Measurements from ENCODE around the gene MUC21.
"Not testable (repeated sequence)": the region's sequence is repeated elsewhere in the genome, so short reads cannot be mapped to it uniquely, and the experiment has no call there.

MUC21 gene

DNA sequence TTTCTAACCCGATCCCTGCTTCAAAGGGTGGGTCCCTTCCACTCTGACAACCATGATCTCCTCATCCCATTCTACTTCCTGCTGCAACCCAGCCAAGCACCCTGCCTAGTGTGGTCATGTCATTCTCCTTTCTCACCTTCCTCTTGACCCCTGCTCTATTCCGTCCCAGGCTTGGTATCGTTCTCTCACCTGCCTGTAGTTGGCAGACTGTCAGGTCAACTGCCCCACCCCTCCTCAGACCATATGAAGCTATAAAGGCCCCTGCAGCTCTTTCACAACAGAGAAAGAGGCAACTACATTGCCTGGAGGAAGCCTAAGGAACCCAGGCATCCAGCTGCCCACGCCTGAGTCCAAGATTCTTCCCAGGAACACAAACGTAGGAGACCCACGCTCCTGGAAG, at the start of gene MUC21:
TSS of gene MUC21 (plus strand) at position 280 of the 400 bp plus-strand sequence. CDS start 241 bp downstream, outside the sequence.
- ATAC-seq (no peak), DNase-seq (no peak)

DNA sequence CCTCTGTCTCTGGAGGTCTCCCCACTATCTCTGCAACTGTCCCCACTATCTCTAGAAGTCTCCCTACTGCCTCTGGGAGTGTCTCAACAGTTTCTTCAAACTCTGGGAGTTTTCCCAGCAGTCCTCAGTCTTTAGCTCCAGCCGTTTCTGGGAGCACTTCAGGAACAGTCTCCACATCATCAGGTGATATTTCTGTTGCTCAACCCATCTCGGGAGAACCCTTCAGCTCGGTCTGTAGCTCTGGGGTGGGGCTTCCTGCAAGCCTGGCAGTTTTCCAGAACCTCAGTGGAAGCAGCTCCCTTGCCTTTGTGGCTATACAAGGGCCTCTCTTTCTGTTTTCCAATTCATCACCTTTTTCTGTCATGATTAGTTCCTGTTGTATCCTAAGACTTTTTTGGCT, 48.5 kb upstream of the MUC21 start:
- no peak for ATAC-seq
- no peak for DNase-seq

DNA sequence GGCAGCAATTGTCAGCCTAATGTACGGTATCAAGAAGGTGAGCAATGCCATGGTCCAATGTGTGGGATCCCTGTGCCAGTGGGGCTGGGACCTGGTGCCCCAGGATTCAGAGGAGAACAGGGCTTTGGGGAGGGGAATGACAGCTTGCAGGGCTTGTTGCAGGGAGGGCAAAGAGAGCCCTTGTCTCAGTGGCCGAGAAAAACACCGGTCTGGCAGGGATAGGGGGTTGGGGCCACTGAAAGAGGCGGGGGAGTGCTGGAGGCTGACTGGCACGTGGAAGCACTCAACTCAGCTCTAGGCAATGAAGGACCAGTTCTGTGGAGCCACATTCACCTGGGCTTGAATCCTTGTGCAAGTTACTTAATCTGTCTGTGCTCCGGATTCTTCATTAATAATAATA, 46.3 kb upstream of the MUC21 start:
- ATAC-seq (no peak), DNase-seq (no peak)

DNA sequence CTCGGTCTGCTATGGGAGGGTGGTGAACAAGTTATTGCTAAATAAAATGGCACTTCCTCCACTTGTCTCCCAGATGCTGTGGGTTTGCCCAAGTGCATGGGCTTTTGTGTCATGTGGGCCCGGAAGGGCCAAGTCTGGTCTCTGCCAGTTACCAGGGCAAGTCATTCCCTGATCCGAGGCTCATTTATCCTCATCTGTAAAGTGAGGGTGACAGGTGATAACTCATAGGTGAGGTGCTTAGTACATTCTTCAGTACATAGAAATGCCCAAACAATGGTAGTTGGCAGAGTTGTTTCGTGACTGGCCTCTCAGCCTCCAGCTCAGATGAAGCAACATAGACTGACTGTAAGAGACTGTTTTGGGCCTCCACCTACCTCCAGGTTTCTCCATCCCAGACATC, 44.8 kb upstream of the MUC21 start:
- DNase-seq = no peak
- no peak for ATAC-seq

DNA sequence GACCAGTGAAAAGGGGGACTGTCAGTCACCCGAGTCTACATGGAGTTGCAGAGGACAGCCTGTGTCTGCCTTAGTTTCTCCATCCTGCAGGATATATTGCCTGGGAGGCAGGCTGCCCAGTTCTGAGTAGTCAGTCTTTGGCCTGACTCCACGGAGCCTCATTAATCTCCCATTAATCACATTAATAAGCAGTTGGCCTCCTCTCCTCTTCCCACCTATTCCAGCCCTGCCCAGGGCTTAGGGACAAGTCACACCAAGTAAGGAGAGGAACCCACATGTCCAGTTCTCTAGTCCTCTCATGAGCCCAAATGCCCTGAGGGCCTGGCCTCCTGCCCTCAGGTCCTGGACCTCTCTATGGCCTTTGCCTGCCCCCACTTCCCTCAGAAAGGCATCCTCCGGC, 44.0 kb upstream of the MUC21 start:
- ATAC-seq = no peak
- DNase-seq = no peak

DNA sequence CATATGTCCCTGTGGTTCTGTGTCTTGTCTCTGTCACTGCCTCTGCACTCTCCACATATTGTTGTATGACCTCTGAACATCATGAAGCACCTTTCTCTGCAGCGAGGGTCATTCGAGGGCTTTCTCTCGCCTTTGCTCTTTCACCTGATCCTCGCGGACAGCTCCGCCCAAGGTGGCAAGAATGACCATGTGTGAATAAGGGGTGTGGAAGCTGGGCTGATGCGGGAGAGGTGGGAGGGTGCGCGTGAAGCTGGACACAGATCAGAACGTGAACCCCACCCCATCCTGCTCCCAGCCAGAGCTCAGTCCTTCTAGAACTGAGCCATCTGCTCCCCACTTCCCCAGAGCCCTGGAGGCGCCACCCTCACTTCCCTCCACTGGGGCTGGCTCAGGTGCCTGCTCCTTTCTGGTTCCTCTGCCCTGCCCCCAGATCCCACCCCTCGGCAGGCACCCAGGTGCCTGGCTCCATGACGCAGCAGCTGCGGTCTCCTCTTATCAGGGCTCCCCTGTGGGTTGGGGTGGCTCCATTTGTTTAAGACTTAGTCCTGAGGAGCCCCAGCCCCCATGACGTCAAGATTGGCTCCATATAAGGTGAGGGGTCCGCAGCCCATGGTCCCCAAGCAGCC, 43.0 kb upstream of the MUC21 start, which contains the start of gene MUCL3:
TSS of gene MUCL3 (plus strand) at position 613 of the 626 bp plus-strand sequence. CDS start 27 bp downstream, outside the sequence.
- ATAC-seq = no peak
- DNase-seq = no peak

DNA sequence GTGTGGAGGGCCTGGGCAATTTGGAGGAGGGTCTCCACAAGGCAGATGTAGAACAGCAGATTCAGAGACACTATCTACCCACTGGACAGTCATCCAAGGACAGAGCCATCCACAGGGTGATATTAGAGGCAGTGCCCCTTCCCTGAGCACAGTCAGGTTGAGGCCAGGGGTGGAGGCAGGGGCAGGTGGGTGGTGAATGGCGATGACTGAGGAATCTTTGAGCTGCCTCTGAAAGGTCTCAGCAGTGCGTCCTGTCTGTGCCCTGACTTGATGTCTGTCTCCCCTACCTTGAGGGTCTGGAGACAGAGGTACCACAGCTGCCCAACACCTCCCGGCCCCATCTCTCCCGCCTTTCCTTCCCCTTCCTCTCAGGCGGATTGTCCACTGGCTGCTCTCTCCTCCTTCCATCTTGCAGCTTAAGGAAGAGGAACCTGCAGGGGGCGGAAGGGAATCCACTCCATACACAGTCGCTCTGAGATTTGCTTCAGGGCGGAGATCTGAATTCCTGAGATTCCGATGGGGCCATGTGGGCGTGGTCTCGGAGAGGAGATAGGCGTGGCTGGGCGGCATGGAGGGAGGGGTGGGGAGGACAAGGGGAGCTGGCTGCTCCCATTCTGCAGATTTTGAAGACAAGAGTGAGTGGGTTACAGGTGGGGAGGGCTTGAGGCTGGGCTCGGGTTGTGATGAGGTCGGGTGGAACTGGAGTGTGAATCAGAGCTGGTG, 41.0 kb upstream of the MUC21 start:
- no peak for ATAC-seq
- no peak for DNase-seq

DNA sequence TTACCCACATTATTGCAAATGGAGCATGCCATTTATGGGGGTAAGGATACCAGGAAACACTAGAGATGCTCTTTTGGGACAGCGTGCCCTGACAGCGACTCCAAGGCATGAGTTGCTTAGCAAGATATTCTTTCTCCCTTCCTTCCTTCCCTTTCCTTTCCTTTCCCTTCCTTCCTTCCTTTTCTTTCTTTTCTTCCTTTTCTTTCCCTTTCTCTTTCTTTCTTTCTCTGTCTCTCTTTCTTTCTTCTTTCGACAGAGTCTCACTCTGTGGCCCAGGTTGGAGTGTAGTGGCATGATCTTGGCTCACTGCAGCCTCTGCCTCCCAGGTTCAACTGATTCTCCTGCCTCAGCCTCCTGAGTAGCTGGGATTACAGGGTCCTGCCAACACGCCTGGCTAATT, 39.5 kb upstream of the MUC21 start:
- DNase-seq (no peak), ATAC-seq (no peak)

DNA sequence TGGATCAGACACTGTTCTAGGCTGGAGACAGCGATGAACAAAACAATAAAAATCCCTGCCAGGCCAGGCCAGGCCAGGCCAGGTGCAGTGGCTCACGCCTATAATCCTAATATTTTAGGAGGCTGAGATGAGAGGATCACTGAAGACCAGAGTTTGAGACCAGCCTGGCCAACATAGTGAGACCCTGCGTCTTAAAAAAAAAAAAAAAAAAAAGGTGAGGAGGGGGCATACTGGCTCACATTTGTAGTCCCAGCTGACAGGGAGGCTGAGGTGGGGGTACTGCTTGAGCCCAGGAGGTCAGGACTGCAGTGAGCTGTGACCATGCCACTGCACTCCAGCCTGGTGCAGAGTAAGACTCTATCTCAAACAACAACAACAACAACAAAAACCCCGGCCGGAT, 38.2 kb upstream of the MUC21 start:
- ATAC-seq (no peak), DNase-seq (no peak)

DNA sequence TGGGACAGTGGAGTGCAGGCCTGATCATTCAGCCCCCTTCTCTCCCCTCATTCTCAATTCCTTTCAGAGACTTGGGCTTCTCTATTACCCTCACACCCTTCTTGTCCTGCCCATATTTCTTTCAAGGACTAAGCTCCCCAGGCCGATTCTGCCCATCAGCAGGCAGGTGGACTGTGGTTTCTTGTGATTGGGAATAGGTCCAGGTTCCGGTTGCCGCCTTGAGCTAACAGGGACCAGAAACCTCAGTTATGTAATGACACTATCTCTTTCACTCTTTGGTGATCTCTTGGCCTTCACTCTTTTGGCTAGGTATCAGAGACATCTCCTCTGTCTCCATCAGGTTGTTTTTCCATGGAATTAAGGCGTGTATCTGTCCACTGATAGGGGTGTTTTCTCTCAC, 36.3 kb upstream of the MUC21 start:
- DNase-seq (no peak), ATAC-seq (no peak)

DNA sequence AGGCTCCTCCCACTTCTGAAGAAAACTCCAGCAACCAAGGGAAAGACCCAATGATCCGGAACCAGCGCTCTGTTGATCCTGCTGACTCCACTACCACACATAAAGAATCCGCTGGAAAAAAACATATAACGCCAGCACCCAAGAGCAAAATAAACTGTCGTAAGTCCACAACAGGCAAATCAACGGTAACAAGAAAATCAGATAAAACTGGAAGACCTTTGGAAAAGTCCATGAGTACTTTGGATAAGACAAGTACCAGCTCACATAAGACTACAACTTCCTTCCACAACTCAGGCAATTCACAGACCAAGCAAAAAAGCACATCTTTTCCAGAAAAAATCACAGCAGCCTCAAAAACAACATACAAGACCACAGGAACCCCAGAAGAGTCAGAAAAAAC, 34.7 kb upstream of the MUC21 start:
- no peak for DNase-seq
- no peak for ATAC-seq

DNA sequence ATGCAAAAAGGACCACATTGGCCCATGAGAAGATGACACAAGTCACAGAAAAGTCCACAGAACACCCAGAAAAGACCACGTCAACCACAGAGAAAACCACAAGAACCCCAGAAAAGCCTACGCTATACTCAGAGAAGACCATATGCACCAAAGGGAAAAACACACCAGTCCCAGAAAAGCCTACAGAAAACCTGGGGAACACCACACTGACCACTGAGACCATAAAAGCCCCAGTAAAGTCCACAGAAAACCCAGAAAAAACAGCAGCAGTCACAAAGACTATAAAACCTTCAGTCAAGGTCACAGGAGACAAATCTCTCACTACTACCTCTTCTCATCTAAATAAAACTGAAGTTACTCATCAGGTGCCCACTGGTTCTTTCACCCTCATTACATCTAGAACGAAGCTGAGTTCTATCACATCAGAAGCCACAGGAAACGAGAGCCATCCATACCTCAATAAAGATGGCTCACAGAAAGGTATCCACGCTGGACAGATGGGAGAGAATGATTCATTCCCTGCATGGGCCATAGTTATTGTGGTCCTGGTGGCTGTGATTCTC, 31.5 kb upstream of the MUC21 start:
- DNase-seq (no peak), ATAC-seq (no peak)

DNA sequence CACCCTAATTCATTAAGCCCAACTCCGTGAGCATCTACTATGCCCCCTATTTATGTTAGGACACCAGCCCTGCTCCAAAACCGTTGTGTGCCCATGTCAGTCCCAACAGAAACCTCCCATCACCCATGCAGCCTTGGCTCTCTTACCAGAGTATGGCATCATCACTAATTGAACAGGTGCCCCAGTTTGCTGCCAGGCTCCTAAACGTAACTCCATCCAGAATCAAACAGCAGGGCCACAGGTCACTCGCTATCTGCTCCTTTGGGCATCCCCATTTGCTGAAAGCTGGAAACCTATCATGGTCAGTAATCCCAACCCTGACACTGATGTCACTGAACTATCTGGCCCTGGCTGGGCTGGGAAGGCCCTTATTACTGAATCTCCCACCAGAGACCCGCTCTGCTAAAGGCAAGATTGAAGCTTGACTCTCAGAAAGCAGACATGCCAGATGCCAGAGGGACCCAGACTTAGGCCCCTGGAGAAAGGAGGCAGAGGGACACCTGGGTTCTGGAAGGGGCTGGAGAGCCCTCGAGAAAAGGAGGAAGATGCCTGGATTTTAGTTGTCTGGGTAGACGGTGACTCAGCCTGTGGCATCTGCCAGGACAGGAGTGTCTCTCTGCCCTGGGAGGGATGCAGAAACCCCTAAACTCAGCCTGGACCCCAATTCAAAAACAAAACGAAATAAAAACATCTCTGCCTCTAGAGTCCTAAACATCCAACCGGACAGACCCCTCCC, 28.7 kb upstream of the MUC21 start:
- DNase-seq = no peak
- ATAC-seq = no peak

DNA sequence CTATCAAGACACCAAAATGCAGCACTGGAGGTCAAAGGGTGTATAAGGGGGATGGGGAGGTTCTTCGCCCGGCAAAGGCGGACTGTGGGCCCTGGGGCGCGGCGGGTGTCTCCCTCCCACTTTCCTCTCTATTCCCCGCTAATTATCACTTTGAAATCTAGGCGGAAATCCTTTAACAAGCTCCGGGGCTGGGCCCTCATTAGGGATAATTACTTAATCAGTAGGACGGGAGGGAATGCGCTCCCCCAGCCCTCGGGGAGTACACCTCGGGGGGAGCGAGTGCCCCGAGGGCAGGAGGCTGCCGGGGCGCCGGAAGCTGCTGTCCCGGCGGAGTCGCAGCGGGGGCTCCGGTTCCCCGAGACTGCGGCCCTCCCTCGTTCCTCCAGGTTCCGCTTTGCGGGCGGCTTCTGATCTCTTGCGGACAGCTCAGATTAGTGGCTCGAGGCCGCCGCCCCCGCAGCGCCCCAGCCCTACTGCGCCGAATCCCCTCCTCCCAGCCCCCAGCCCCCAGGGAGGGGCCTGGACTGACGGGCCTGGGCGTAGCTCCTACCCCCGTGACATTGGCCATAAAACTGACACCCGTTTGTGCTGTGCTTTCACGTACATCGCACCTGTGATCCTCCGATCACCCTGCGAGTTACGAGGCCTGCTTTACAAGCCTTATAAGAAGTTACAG, 28.0 kb upstream of the MUC21 start:
- peak; percentile 88 for ATAC-seq
- peak; percentile 79 for DNase-seq

DNA sequence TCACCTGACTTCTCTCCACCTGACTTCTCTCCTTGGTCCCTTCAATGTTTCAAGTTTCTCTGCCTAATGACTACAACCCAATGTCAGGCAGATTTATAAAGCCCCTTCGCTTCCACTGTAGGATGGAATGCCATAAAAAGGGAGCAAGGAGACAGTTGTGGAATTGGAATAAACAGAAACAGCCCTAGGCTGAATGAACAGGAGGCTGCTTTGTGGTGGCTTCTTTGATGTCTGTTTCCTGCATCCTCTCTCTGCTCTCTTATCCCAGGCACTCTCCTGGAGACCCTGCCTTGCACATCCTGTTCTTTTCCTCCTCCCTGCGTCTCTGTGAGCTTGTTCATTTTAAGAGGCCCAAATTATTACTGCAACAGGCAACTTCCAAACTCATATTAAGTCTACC, 25.8 kb upstream of the MUC21 start:
- ATAC-seq = no peak
- no peak for DNase-seq

DNA sequence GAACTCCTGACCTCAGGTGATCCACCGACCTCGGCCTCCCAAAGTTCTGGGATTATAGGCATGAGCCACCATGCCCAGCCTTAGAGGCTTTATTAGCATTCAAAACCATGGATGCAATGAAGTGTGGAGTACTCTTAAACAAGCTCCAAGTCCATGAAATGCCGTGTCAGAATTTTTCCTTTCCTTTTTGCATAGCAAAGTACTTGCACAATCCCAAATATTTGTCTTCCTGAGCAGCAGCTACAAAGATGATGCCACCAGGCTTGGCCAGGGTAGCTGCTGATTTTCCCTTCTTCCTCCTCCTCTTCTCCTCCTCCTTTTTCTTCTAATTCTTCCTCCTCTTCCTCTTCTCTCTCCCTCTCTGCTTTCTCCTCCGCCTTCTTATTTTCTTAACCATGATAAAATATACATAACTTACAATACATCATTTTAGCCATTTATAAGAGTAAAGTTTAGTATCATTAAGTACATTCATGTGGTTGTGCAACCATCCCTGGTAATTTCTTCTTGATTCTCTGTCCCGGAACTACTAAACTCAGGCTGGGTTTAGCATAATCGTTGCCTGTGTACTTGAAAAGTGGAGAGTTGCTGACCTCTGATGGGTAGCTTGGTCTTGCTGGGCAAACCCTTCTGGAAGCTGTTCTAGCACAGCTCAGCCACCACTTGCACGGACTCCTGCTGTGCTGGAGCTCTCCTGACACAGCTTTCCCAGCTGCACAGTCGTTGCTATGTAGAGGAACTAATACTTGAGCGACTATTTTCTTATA, 22.4 kb upstream of the MUC21 start:
- ATAC-seq = no peak
- DNase-seq = no peak

DNA sequence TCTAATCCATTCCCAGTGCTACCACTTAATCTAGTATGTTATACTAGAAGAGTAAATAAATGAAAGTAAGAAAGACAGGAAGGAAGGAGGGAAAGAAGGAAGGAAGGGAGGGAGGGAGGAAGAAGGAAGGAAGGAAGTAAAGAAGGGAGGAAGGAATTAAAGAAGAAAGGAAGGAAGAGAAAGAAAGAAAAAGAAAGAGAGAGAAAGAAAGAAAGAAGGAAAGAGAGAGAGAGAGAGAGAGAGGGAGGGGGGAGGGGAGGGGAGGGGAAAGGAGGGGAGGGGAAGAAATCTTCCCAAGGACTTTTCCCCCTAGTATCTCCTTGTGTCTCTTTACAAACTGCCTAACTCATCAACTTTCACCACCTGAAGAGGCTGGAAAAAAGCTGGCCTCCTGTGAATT, 20.8 kb upstream of the MUC21 start:
- ATAC-seq (no peak), DNase-seq (no peak)

DNA sequence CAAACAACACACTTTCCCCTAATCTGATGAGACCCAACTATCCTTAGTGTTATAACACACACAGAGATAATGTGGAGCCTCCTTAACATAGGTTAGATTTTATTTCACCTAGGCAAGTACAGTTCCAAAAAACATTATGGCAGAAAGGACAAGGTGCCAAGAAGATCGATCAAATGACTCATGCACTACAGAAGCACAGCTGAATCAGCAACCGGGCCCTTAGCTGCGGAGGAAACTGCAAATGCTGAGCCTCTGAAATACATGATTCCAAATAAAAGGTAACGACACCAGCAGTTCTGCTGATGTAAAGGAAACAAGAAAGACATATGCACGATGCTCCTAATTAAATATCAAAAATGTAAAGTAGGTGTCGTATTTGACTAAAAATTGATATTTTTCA, 19.9 kb upstream of the MUC21 start:
- DNase-seq (no peak), ATAC-seq (no peak)

DNA sequence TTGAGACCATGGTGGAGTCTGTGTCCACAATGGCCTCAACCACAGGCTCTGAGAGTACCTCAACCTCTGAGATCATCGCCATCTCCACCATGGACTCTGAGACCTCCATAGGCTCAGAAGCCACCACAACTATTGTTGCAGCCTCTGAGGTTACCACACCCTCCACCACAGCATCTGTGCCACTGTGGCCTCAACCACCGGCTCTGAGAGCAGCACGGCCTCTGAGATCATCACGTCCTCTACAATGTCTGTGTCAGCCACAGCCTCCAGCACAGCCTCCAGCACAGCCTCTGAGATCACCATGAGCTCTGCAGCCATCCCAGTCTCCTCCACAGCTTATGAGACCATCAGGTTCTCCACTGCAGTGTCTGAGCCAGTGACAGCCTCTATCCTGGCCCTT, 19.4 kb upstream of the MUC21 start:
- peak; percentile 30 for ATAC-seq
- DNase-seq = no peak

DNA sequence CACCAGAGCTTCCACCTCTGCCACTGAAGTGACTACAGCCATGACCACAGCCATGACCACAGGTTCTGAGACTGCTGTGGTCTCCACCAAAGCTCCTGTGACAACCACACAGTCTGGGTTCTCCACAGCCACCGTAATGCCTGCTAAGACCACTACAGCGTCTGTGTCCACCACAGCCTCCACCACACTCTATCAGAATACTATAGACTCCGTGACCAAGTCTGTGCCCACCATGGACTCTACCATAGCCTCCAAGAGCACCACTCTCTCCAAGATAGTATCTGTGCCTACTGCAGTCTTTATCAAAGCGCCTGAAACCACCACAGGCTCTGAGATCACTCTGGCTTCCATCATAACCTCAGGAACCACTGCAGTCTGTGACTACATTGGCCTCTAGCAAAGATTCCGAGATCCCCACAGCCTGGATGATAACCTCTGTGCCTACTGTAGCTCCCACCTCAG, 18.3 kb upstream of the MUC21 start:
- peak; percentile 58 for ATAC-seq
- no peak for DNase-seq

DNA sequence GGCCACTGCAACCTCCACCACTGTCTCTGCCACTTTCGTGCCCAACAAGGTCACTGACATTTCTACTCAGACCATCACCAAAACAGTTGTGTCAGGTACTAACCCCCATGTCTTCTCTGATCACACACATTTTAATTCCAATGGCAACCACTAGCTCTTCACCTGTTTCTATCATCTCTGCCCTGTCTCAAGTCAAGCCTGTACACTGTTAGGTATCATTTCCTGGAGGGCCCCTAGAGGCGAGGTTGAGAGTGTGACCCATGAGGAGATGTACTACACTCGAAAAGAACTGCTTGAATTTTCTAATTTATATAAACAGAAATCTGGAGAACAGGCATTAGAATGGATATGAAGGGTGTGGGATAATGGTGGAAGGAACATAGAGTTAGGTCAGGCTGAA, 17.4 kb upstream of the MUC21 start:
- no peak for DNase-seq
- ATAC-seq = no peak

DNA sequence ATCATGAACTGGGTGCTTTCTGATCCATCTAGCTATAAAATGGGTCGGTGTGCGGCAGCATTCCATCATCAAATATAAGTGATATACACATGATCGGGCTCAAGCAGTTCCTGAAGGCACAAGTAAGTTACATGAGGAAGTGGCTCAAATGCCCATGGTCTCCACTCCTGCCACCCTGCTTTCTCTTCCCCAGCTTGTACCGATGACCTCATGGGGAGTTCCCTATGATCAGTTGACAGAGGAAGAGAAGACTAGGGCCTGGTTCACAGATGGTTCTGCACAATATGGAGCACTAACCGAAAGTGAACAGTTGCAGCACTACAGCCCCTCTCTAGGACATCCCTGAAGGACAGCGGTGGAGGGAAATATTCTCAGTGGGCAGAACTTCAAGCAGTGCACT, 14.3 kb upstream of the MUC21 start:
- DNase-seq, ATAC-seq: not testable (repeated sequence)

Data from stimulated activated naive CD8-positive, alpha-beta T cell treated with anti-CD3 and anti-CD28 coated beads, Interleukin-15, Interleukin-2, amounts not matched to agents 100 U/mL and 50 U/mL, for 24 hours (primary cell).